Measurements from ENCODE around the gene TMEM178A. TPM values are rescaled to one million over a fixed set of nuclear protein-coding genes. Genes with fewer than 3 reads are reported as not detected.

The TMEM178A gene
- total RNA-seq, 1 donor from 2014 or later = 9.3 TPM

DNA sequence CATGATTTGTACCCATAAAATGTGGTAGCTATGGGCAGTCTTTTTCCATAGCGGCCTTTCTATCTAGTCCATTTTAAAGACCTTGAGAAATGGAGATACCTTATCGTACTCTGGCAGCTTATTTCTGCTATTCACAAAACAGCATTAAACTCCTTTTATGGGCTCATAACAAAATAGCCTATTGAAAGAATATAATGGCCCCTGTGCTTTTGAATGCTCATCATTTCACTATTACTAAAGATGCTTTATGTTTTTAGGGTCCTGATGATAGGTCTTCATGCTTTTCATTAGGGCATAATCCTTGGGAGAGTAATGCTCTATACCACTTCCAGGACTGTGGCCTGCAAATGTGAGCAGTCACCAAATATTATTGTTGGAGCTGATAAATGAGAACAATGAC, 7.3 kb upstream of the TMEM178A start:
- peaks cover 11% of the 10 kb centered on the region for H3K4me1 Mint-ChIP-seq (ENCODE audit: unreplicated experiment)
- H3K9me3 Mint-ChIP-seq = peaks cover 8% of the 10 kb centered on the region
- no peak overlapping the region for H3K27ac Mint-ChIP-seq
- peaks cover under 1% of the 10 kb centered on the region for H3K27me3 Mint-ChIP-seq
- TF ChIP-seq, protein P1, sequence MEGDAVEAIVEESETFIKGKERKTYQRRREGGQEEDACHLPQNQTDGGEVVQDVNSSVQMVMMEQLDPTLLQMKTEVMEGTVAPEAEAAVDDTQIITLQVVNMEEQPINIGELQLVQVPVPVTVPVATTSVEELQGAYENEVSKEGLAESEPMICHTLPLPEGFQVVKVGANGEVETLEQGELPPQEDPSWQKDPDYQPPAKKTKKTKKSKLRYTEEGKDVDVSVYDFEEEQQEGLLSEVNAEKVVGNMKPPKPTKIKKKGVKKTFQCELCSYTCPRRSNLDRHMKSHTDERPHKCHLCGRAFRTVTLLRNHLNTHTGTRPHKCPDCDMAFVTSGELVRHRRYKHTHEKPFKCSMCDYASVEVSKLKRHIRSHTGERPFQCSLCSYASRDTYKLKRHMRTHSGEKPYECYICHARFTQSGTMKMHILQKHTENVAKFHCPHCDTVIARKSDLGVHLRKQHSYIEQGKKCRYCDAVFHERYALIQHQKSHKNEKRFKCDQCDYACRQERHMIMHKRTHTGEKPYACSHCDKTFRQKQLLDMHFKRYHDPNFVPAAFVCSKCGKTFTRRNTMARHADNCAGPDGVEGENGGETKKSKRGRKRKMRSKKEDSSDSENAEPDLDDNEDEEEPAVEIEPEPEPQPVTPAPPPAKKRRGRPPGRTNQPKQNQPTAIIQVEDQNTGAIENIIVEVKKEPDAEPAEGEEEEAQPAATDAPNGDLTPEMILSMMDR (conservative IDR thresholded peaks at IDR 0.05) = no peak
- no peak overlapping the region for H3K4me3 Mint-ChIP-seq
- H3K36me3 Mint-ChIP-seq = peaks cover 6% of the 10 kb centered on the region
- no peak for DNase-seq (ENCODE audit: extremely low spot score, unreplicated experiment)

DNA sequence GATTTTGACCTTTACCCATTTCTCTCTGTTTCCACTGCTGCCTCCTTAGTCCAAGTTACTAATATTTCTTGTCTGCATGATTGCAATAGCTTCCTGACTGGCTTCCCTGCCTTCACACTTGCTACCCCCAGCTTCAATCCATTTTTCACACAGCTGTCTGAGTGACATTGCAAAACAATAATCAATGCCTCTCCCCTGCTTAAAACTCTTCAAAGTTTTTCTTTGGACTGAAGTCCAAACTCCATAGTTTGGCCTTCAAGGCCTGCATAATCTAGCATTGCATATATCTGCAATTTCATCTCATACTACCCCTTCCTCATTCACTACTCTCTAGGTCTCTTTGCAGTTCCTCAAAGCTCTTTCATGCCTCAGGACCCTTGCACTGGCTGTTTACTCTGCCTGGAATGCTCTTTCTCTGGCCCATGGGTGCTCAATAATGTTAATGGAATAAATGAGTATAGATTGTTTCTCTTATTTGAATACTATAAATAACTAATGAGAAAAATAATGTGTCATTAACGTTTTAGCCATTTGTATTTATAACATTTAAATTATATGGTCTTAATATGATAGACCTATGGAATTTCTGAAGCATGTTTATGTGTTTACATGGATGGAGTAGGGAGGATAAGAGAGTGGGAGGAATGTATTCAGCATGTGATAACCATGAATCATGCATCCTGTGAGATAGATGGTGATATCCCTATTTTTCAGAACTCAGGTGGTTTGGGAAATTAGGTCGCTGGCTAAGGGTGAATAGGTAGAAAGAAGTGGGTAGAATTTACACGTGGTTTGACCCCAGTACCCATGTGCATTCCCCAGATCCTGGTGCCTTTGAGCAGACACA, 5.7 kb upstream of the TMEM178A start:
- no peak for DNase-seq (ENCODE audit: extremely low spot score, unreplicated experiment)
- Mint-ChIP-seq H3K9me3 (no peaks in the 10 kb centered on the region), H3K4me1 (ENCODE audit: unreplicated experiment) (peaks cover 12% of the 10 kb centered on the region), H3K27ac (no peak overlapping the region), H3K36me3 (no peaks in the 10 kb centered on the region), H3K4me3 (no peak overlapping the region), H3K27me3 (peaks cover 13% of the 10 kb centered on the region)
- TF ChIP-seq, protein P1 (conservative IDR thresholded peaks at IDR 0.05) = no peak

DNA sequence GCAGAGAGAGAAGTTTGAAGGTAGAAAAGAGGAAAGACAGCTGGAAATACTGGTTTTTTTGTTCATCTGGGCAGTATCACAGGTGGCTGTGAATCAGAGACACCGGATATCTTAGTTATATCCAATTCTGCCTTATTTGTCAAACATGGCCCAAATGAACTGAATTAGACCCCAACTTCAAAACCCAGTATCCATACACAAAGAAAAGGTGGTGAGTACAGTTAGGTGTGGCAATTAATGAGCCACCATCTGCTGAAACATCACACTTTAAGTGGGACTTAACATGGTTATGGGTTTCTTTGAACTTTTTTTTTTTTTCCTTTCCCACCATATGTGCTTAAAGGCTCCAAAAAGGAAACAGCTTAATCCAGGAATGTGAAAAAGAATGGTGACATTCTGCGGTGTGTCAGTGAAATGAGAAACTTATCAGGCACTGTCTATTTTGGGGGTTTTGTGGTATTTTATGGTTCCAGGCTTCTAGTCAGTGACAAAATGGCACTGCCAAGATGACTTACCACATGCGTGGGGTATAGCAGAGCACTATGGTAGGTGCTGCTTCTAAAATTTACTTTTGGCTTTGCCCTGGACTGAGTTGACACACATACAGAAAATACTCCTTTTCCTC, 5.0 kb upstream of the TMEM178A start:
- DNase-seq (ENCODE audit: extremely low spot score, unreplicated experiment) = no peak
- H3K4me3 Mint-ChIP-seq = no peak overlapping the region
- H3K27me3 Mint-ChIP-seq = peaks cover 17% of the 10 kb centered on the region
- TF ChIP-seq, protein P1 (conservative IDR thresholded peaks at IDR 0.05) = no peak
- no peaks in the 10 kb centered on the region for H3K36me3 Mint-ChIP-seq
- peaks cover 15% of the 10 kb centered on the region for H3K4me1 Mint-ChIP-seq (ENCODE audit: unreplicated experiment)
- no peaks in the 10 kb centered on the region for H3K9me3 Mint-ChIP-seq
- H3K27ac Mint-ChIP-seq = no peak overlapping the region

DNA sequence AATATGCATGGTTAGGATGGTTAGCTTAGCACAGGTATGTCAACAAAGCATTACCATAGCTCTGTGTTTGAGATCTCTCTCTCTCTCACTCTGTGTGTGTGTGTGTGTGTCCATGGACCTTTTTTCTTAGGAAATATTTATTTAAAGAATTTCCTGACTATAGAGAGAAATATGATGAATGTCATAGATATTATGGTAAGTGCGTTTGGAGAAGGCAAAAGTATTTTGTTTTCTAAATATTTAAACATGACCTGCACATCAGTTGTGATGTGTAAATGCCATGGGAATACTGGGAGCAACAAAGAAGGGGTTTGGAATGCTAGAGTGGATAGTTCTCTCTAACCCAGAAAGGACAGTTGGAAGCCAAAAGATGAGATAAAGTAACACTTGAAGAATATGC, 3.9 kb upstream of the TMEM178A start:
- Mint-ChIP-seq H3K27me3 (peaks cover 23% of the 10 kb centered on the region), H3K4me3 (no peak overlapping the region), H3K27ac (no peak overlapping the region), H3K4me1 (ENCODE audit: unreplicated experiment) (peaks cover 19% of the 10 kb centered on the region), H3K9me3 (no peaks in the 10 kb centered on the region), H3K36me3 (no peaks in the 10 kb centered on the region)
- DNase-seq (ENCODE audit: extremely low spot score, unreplicated experiment) = no peak
- TF ChIP-seq, protein P1 (conservative IDR thresholded peaks at IDR 0.05) = no peak

DNA sequence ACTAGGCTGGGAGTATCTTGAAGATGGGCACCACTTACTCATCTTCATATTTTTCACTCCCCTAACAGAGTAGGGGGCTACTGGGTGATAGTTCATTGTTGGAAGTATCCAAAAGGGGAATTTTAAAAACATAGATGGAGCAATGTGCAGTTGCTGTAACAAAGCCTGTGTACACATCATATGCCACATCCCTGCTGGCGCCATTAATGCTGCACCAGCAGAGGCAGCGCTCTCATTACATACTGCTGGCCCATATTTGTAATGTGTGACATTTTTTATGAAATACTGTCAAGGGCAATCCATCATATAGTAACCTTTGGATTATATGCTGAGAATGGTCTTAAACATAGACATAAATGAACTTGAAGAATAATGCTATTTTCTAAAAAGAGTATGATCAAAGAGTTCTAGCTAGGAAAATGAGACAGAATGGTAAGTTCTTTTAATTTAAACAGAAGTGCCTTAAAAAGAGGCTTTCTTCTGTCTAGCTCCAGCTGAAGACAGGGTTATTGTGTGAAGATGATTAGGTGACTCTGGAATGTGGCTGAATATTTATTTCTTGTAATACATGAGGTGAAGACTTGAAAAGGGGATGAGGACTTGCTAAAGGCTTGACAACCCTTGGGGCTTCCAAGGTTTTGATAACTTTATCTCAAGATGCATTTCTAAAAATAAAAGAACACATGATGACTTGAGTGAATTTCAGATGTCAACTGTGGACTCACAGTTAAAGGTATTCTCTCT, 2.4 kb upstream of the TMEM178A start:
- peaks cover 30% of the 10 kb centered on the region for H3K4me1 Mint-ChIP-seq (ENCODE audit: unreplicated experiment)
- H3K4me3 Mint-ChIP-seq = peak overlapping the region; percentile 42
- DNase-seq (ENCODE audit: extremely low spot score, unreplicated experiment) = no peak
- H3K36me3 Mint-ChIP-seq = peaks cover 3% of the 10 kb centered on the region
- peaks cover 39% of the 10 kb centered on the region for H3K27me3 Mint-ChIP-seq
- TF ChIP-seq, protein P1 (conservative IDR thresholded peaks at IDR 0.05) = no peak
- H3K9me3 Mint-ChIP-seq = no peaks in the 10 kb centered on the region
- H3K27ac Mint-ChIP-seq = no peak overlapping the region
